HG02840 (cell line): ENCODE measurements around the gene DNAH6.

Experiments
- ATAC-seq: cut with Tn5 transposase; IDR thresholded peaks from one replicate; pipeline ENCODE4 v1.9.1; 2021; ENCODE audit warnings: mild to moderate bottlenecking, moderate library complexity, moderate number of reproducible peaks; ENCODE audit not compliant: unreplicated experiment, low FRiP score

Gene DNAH6

DNA sequence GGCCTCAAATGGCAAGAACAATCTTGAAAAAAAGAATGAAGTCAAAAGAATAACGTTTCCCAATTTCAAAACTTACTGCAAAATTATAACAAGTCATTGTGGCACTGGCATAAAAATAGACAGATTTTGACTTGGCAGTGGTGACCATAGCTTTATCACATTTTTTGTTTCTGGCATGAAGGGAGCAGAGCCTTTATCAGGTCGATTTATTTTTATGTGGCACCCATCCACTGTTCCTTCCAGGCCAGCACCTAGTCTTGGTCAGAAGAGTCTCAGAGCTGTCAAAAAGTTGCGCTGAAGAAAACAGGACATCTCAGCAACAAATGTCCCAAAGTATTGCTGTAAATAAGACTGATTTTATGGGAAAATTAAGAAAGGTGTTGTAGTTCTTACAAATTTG lies 272.2 kb downstream of the DNAH6 start:
- ATAC-seq = no peak

DNA sequence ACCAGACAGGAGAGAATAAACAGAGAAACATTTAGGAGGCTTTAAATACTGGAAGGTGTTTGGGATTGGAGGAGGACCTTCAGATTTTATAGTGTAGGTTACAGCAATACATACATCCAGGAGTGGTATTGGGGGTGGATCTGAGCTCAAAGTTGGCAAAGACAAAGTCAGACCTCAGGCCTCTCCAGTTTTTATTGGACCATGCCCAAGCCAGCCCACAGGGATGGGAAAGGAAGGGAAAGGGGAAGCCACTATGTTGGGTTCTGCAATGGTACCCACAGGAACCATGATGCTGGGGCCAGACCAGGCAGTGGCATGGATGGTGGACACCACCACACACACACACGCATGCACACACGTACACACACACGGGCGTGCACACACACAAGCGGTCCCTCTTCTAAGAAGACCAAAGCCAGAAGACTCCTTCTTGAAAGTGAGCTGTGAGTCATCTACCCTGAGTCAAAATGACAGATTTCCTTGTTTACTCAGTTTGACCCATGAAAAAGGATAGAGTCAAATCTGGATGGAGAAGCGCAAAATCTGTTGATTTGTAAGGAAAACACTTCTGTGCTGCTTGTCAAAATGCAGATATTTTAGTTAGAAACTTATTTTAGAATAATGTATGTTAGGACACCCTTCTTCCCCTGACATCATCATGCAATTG lies 276.7 kb downstream of the DNAH6 start:
- no peak for ATAC-seq

- ATAC-seq = no peak
These were observed 277.3 kb downstream of the DNAH6 start for GRCh38 chr2:84793641-84794040.

DNA sequence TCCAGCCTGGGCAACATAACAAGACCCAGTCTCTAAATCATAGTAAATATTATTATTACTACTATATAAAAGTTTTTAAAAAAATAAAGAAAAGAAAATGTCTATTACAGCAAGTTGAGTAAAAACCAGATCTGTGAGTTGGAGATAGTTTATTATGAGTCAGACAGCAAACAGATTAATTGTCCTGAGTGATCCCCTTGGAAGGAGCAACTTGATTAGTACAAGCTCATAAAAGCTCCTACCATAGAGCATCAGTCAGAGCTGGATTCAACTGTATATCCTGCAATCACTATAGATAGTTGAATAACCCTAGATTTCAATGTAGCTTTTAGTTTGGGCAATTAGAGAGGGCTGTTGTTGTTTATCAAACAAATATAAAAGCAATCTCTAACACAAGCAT lies 280.5 kb downstream of the DNAH6 start:
- no peak for ATAC-seq

- ATAC-seq = no peak
These were observed 281.0 kb downstream of the DNAH6 start for GRCh38 chr2:84797271-84797670.

- no peak for ATAC-seq
These were observed 283.5 kb downstream of the DNAH6 start for GRCh38 chr2:84799772-84800171.

DNA sequence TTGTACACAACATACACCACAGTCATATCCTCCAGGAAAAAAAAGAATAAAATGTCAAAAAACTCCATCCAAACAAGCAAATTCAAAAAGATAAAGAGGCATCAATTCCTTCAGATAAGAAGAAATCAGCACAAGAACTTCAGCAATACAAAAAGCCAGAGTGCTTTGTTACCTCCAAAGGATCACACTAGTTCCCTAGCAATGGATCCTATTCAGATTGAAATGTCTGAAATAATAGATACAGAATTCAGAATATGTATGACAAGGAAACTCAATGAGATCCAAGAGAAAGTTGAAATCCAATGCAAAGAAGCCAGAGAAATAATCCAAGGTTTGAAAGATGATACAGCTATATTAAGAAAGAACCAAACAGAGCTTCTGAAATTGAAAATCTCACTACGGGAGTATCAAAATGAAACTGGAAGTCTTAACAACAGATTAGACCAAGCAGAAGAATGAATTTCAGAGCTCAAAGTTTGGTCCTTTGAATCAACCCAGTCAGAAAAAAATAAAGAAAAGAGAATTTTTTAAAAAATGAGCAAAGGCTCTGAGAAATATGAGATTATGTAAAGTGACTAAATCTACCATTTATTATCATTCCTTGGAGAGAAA lies 284.0 kb downstream of the DNAH6 start:
- no peak for ATAC-seq

DNA sequence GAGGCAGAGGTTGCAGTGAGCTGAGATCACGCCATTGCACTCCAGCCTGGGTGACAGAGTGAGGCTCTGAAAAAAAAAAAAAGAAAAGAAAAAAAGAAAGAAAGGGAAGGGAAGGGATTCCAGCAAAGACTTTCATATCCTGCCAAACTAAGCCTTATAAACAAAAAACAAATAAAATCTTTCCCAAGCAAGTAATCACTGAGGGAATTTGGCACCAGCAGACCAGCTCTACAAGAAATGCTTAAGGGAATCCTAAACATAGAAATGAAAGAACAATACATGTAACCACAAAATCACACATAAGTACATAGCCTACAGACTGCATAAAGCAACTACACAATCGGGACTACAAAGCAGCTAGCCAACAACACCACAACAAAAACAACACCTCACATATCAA lies 285.5 kb downstream of the DNAH6 start:
- ATAC-seq = no peak

DNA sequence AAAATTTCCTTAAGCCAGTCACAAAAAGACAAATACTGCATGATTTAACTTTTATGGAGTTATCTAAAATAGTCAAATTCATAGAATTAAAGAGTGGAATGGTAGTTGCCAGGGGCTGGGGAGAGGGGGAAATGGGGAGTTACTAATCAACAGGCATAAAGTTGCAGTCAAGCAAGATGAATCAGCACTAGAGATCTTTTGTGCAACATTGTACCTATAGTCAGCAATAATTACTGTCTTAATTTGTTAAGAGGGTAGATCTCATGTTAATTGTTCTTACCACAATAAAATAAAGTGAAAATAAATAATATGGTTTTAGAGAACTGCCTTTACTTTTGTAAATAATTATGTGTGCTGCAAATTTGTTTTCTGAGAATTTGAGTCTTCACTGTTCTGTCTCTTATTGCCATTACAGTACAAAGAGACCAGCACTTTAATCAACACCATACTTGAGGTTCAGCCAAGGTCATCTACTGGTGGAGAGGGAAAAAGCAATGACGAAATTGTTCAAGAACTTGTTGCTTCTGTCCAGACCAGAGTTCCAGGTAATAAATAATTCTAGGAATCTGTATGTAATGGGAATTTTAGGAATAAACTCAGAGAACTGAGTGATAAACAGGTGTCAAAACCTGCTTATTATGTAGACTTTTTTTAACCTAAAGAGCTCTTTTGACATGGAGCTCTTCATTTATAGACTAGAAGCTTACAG lies 289.1 kb downstream of the DNAH6 start:
- ATAC-seq = no peak

GRCh38 chr2:84807063-84807485 lies 290.8 kb downstream of the DNAH6 start:
- no peak for ATAC-seq

DNA sequence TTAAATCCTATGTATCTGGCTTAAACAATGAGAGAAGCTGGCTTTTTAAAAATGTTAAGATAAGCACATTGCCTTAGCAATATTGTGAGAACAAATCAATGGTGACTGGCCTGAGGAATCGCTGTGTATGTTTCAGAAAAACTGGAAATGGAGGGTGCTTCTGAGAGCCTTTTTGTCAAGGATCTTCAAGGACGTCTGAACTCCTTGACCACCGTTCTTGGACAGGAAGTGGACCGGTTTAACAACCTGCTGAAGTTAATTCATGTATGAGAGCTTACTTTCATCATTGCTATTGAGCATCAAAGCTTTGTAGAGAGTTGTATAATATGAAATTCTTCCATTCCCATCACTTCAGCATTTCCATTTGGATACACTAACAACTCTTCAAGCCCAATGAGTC lies 292.0 kb downstream of the DNAH6 start:
- no peak for ATAC-seq

- no peak for ATAC-seq
These were observed 295.6 kb downstream of the DNAH6 start for GRCh38 chr2:84811839-84812431.

- ATAC-seq = no peak
These were observed 298.8 kb downstream of the DNAH6 start for GRCh38 chr2:84815146-84815545.

DNA sequence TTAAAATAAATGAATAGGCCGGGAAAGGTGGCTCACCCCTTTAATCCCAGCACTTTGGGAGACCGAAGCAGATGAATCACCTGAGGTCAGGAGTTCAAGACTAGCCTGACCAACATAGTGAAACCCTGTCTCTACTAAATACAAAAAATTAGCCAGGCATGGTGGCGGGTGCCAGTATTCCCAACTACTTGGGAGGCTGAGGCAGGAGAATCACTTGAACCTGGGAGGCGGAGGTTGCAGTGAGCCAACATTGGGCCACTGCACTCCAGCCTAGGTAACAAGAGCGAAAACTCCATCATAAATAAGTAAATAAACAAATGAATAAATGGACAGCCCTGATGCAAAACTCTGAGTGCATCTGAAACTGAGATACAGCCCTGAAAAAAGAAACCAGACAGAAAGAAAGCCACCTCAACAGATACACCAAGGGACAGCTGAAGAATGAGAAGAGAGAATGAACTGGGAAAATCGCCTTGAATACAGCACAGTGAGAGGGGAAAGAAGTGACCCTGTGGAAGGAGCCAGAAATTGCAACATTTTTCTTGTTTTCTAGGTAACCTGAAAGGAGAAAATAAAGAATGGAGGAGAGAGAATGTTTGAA lies 300.2 kb downstream of the DNAH6 start:
- ATAC-seq = peak; percentile 74

DNA sequence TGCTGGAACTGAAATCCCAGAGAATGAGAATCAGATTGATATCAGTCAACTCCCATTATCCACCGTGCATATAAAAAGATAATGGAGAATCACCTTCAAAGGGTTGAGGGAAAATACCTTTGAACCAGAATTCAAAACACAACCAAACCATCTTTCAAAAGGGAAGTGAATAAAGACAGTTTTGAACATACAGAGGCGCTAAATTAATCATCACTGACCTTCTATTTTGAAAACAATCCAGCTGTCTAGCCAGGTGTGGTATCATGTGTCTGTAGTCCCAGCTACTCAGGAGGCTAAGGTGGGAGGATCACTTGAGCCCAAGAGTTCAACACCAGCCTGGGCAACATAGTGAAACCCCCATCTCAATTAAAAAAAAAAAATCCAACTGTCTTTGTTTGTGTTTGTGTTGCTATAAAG lies 300.9 kb downstream of the DNAH6 start:
- peak; percentile 88 for ATAC-seq

- no peak for ATAC-seq
These were observed 305.5 kb downstream of the DNAH6 start for GRCh38 chr2:84821806-84822205.

GRCh38 chr2:84823229-84823628 lies 306.9 kb downstream of the DNAH6 start:
- no peak for ATAC-seq

DNA sequence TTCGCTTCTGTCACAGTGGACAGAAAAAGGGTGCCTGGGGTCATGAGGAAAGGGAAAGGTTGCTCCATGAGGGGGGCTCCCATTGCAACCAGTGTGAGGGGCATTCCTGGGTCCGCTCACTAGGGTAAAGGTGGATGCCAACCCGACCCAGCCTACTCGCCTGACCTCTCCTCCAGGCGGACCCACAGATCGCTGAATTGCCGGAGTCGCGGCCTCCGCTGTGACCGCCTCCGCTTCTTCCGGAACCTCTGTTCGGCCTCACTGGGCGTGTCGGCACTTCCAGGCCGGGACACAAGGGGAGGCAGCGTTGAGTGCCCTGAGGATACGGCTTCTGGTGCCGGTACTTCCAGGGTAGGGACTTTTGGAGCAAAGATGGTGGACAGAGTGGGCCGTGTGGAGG lies 307.5 kb downstream of the DNAH6 start:
- no peak for ATAC-seq

DNA sequence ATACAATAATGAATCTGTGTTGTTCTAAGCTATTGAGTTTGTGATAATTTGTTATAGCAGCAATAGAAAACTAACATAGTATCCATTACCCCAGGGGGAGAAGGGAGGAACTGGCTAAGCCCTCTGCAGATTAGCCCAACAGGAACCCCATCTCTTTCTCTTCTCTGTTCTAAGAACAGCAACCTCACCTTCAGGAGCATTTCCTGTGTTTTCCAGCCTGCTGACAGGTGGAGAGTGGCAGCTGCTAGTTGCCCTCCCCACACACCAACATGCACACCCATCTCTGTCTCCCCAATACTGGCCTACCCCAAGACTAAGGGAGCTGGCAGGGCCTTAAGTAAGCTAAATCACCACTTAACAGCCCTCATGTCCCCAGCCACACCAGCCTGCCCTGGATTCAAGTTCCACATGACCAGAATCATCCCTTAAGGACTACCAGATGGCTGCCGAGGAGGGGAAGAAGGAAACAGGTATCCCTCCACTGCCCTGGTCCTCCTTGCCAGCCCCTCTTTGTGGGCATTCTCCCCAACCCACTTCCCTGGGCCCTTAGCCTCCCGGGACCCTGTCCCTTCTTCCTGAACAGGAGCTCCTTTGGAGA lies 311.8 kb downstream of the DNAH6 start:
- no peak for ATAC-seq

- no peak for ATAC-seq
These were observed 313.4 kb downstream of the DNAH6 start for GRCh38 chr2:84829693-84830092.

DNA sequence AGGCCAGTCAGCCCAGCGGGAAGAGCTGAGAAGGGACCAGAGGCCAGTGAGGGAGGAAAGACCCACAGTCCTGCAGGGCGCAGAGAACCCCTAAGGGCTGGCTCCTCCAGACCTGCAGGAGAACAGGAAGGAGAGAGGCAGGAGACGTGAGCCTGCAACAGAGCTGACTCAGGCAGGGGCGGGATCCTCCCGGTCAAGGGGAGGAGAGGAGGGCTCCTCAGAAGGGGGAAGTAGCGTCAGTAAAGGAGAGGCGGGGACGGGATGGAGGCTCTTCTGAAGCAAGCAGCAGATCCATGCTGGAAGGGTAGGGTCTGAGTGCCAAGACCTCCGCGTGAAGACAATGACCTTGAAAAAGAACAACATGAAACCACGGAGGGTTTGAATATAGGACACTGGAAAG lies 313.8 kb downstream of the DNAH6 start:
- no peak for ATAC-seq
